Esophagus (tissue), 2 donors: Measurements from ENCODE around the gene SLC3A2. TPM values are rescaled to one million over a fixed set of nuclear protein-coding genes. Genes with fewer than 3 reads are reported as not detected.

ENCODE experiments used
- H3K27ac ChIP-seq, 2 donors: one replicate each; pipeline ENCODE4 v1.5.1; 2013; ENCODE audit warnings: low read depth in 2 of 2, mild to moderate bottlenecking in 2 of 2, inconsistent platforms in 1 of 2, low read length in 1 of 2, moderate library complexity in 1 of 2
- H3K27me3 ChIP-seq, 2 donors: one replicate each; pipeline ENCODE4 v1.6.1; 2013; ENCODE audit warnings: low read length in 2 of 2, control low read depth in 1 of 2, mild to moderate bottlenecking in 1 of 2; ENCODE audit not compliant: insufficient read depth in 2 of 2, control insufficient read depth in 1 of 2
- H3K36me3 ChIP-seq, 2 donors: one replicate each; pipeline ENCODE4 v1.6.1; 2013; ENCODE audit warnings: low read length in 1 of 2; ENCODE audit not compliant: control insufficient read depth in 2 of 2, insufficient read depth in 2 of 2
- H3K4me1 ChIP-seq, 2 donors: one replicate each; pipeline ENCODE4 v1.6.1; 2013; ENCODE audit warnings: low read length in 1 of 2; ENCODE audit not compliant: control insufficient read depth in 2 of 2, insufficient read depth in 2 of 2
- H3K4me3 ChIP-seq, 2 donors: one replicate each; pipeline ENCODE4 v1.5.1; 2013; ENCODE audit warnings: low read length in 2 of 2, mild to moderate bottlenecking in 2 of 2, low read depth in 1 of 2, moderate library complexity in 1 of 2
- H3K9me3 ChIP-seq, 2 donors: one replicate each; pipeline ENCODE4 v1.6.1; 2013; ENCODE audit warnings: mild to moderate bottlenecking in 2 of 2, low read depth in 1 of 2, low read length in 1 of 2, moderate library complexity in 1 of 2; ENCODE audit not compliant: control insufficient read depth in 2 of 2, insufficient read depth in 1 of 2
- WGBS, 2 donors: extraction: QIAGEN DNeasy Blood & Tissue Kit; methylation state at CpG; one replicate each; pipeline ENCODE4 v1.1.7; 2013; 5-methylcytosine and 5-hydroxymethylcytosine counted together
- polyA plus RNA-seq, 2 donors: library from polyadenylated mRNA; stranded (reverse); fragments of 200-250 nt; gene quantifications; one replicate each; pipeline ENCODE4 v1.2.3, GENCODE V29; 2013
- donor health status: healthy with polysubstance abuse.
- donor health status: Bipolar disorder and iron deficiency.

The SLC3A2 gene
- polyA plus RNA-seq, 2 donors: 90.5 to 146 TPM

DNA sequence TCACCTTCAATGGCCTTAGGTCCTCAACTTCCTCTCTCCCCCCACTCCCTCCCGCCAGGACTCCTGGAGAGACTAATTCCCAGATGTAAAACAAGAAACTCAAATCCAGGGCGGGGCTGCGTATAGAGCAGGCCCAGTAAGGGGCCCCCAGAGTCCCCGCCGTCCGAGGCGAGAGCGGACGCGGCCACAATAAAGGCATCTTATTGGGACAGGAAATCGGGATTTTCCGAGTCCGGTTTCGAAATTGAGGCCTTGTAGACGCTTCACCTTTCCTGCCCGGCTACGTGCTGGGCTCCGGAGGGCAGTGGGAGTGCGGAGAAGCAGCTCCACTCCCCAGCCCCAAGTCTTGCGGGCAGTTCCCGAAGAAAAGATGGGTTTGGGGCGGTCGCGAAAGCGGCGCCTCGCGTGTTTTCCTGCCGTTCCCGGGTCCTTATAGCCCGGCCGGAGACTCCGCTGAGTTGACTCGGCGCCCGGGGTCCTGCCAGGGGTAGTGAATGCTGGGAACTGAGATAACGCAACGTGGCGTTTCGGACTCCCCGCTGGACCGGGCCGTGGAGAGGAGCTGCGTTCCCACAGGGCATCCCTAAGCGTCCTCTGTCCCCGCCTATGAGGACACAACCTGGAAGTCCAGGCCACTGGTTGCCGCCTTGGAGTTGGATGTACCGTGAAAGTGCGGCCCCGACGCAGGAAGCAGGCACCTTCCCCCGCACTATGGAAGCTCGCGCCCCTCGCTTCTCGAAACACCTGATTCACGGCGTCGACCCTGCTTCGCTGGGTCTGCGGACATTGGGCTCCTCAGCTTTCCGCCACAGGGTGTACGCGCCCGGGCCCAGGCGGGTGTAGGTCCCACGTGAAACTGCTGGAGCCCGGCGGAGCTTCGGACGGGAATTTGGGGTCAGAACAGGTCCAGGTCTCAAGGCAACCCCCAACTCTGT, 45.3 kb downstream of the SLC3A2 start:
- Histone ChIP-seq H3K9me3 (peaks cover 3% of the 10 kb centered on the region in 2 donors), H3K36me3 (no peaks in the 10 kb centered on the region), H3K27ac (no peak overlapping the region), H3K27me3 (peaks cover 4 to 32% of the 10 kb centered on the region in 2 donors), H3K4me1 (peaks cover 9 to 21% of the 10 kb centered on the region in 2 donors), H3K4me3 (peak overlapping the region; percentile 12 to 33)
- WGBS, 2 donors: 8 to 9% methylated on average over 71 of the region's 71 CpGs

DNA sequence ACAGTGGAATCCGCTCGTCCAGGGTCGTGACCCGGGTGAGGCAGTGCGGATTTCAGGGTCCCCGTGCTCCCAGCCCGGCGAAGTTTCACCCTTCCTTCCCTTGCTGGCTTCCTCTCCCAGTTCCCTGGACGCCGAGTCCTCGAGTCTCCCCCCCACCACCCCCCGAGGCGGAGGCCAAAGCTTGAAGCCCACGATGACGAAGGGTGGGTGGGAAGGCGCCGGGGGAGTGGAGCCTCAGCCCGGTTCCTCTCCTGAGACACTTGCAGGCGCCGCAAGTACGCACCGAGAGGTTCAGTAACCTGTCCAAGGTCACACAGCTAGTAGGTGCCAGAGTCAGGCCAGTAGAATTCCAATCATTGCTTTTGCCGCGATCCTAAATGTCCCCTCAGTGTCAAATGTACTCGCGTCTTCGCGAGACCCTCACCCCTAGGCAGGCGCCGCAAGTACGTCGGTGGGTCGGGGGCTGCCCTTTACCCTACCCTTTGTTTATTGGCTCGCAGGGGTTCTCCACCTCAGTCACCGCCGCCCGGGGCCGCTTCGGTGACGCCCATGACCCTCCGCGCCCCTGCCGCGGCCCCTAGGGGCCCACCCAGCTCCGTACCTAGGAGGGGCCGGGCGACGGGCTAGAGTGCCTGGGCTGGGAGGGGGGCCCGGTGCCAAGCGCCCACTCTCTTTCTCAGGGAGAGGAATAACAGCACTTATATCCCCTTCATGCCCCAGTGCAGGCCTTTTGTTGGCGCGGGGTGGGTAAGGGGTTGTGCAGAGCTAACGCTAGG, 46.2 kb downstream of the SLC3A2 start:
- peaks cover 4 to 32% of the 10 kb centered on the region in 2 donors for H3K27me3 ChIP-seq
- peaks cover 6 to 12% of the 10 kb centered on the region in 2 donors for H3K4me1 ChIP-seq
- no peak overlapping the region for H3K4me3 ChIP-seq
- peaks cover 3% of the 10 kb centered on the region in 2 donors for H3K9me3 ChIP-seq
- no peak overlapping the region for H3K27ac ChIP-seq
- WGBS, 2 donors: 20 to 25% methylated on average over 53 of the region's 53 CpGs
- H3K36me3 ChIP-seq: no peaks in the 10 kb centered on the region

DNA sequence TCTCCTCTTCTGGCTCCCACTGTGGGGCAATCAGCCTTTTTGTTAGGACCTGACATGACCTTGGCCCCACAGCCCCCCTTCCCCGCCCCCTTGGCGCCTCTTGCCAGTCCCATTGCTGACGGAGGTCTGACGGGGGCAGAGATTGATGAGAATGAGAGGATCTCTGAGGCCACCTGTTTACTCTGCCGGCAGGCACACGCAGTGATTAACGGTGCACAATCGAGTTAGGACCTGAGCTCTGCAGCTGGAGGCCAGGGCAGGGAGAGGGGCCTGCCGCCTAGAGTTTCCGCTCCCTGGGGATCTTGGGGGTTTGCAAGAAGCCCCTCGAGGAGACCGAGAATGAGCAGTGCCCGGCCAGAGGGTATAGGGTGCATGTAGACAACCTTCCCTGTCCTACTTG, 47.3 kb downstream of the SLC3A2 start:
- Histone ChIP-seq H3K4me1 (peaks cover 6 to 8% of the 10 kb centered on the region in 2 donors), H3K9me3 (peaks cover 3% of the 10 kb centered on the region in 2 donors), H3K27ac (no peak overlapping the region), H3K4me3 (no peak overlapping the region), H3K36me3 (no peaks in the 10 kb centered on the region), H3K27me3 (peaks cover 4 to 29% of the 10 kb centered on the region in 2 donors)
- WGBS, 2 donors: 40 to 45% methylated on average over 13 of the region's 13 CpGs

DNA sequence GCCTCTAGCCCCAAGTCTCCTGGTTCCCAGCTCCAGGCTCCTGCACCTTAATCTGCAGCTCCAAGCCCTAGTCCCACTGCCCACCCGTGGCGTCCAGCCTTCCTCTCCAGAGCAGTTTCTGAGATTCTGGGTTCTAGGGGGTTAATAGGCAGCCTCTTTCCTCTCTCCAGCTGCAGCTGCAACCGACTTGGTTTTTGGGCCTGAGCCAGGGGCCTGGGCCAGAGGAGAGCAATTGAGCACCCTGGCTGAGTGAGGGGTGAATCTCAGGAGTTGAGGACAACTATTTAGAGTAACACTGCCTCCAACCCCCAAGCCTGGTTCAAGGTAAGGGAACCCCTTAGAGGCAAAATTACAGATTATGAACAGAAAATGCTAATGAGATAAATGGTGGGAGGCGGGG, 49.5 kb downstream of the SLC3A2 start:
- Histone ChIP-seq H3K4me1 (no peaks in the 10 kb centered on the region), H3K9me3 (peaks cover 3% of the 10 kb centered on the region in 2 donors), H3K36me3 (no peaks in the 10 kb centered on the region), H3K4me3 (no peak overlapping the region), H3K27me3 (peaks cover 4 to 19% of the 10 kb centered on the region in 2 donors), H3K27ac (no peak overlapping the region)
- WGBS, 2 donors: 51 to 62% methylated on average over 4 of the region's 4 CpGs

DNA sequence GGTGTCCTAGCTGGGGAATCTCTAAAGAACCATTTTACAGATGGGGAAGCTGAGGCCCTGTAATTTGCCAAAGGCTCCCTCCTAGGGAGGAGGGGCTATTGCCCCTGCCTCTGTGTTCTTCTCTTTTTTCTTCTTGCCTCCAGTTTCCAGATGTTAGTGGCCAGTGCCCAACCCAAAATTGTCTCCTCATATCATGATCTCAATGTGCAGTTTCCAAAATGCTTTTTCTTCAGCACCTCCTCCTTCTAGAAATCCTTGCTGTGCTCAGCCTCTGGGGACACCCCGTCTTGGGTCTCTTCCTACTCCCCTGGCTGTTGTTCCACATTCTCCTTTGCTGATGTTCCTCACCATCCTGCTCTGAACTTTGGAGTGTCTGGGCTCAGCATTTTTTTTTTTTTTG, 50.0 kb downstream of the SLC3A2 start:
- Histone ChIP-seq H3K4me1 (no peaks in the 10 kb centered on the region), H3K4me3 (no peak overlapping the region), H3K36me3 (no peaks in the 10 kb centered on the region), H3K9me3 (peaks cover 3% of the 10 kb centered on the region in 2 donors), H3K27me3 (peaks cover 4 to 16% of the 10 kb centered on the region in 2 donors), H3K27ac (no peak overlapping the region)
- WGBS, 2 donors: 37 to 42% methylated on average over 1 of the region's 1 CpG

DNA sequence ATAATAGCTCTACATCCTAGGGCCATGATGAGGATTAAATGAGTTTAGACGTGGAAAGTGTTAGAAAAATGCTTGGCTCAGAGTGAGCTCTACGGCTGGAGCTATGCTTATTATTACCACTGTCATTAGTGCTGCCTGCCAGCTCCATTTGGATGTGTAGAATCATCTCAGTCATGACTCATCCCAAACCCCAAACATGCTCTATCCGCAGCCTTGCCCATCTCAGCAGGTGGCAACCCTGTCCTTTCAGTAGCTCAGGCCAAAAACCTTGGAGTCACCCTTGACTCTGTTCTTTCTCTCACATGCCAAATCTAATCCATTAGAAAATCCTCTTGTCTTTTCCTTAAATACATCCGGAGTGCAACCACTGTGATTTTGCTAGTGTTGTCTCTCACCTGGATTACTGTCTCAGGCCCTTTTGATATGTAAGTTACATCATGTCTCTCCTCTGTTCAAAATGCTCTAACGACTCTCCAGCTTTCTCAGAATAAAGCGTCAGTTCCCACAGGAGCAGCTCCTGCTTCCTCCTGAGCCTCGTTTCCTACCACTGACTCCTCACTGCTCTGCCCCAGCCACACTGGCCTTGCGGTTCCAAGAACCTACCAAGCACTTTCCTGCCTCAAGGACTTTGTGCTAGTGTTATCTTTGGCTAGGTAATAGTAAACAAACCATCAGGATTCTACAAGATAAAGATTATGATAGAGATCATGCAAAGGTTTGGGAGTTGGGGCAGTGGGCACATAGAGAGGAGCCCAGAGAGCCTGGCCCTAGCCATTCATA, 51.0 kb downstream of the SLC3A2 start:
- H3K4me3 ChIP-seq: no peak overlapping the region
- WGBS, 2 donors: 38 to 51% methylated on average over 8 of the region's 8 CpGs
- peaks cover 4 to 6% of the 10 kb centered on the region in 2 donors for H3K27me3 ChIP-seq
- H3K36me3 ChIP-seq: no peaks in the 10 kb centered on the region
- H3K4me1 ChIP-seq: no peaks in the 10 kb centered on the region
- no peak overlapping the region for H3K27ac ChIP-seq
- peaks cover 0 to 3% of the 10 kb centered on the region in 2 donors for H3K9me3 ChIP-seq

DNA sequence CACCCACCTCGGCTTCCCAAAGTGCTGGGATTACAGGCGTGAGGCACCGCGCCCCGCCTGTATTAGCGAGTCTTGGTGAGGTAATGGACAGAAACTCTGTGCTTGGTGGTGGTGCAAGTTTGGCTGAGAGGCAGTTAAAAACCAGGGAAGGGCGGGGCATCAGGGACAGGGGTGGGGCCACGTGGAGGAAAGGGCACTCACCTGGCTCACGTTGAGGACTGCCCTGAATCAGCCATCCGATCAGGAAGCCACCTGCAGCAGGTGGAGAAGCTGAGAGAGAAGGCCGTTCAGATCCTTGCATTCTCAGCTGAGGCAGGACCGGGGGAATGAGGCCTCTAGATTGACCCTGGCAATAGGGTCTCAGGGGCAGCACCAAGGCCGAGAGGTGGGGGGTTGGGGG, 52.6 kb downstream of the SLC3A2 start:
- 80 to 81% methylated on average over 13 of the region's 13 CpGs for WGBS, 2 donors
- Histone ChIP-seq H3K27me3 (no peaks in the 10 kb centered on the region), H3K27ac (no peak overlapping the region), H3K4me1 (no peaks in the 10 kb centered on the region), H3K4me3 (no peak overlapping the region), H3K9me3 (no peaks in the 10 kb centered on the region), H3K36me3 (no peaks in the 10 kb centered on the region)

DNA sequence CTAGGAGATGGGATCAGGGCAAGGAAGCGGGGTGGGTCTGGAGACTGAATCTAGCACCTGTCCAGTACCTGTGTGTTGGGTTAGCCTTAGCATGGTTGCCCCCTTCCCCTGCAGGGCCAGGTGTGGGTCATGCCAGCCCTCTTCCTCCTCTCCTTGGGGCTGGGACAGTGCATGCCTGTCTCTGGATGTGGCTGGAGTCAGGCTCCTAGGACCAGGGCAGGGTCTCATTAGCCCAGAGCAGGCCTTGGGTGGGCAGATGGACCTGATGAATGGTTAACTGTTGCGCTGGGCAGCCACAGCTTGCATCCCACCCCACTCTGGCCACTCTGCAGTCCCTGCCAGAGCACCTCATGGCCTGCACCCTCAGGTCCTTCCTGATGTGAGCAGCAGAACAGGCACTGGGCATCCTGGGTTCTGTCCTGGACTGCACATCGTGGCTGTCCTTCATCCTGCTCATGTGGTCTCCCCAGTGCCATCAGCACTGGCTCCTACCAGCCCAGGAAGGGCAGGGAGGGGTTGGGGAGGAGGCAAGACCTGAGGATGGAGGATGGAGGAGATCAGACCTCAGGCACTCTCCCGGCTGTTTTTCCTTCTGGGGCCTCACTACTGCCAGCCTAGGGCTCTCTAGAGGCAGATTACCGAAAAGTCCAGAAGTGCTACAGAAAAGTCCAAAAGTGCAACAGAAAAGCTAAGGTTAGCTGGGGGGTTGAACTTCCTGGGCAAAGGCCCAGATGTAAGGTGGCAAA, 53.2 kb downstream of the SLC3A2 start:
- no peaks in the 10 kb centered on the region for H3K36me3 ChIP-seq
- H3K9me3 ChIP-seq: no peaks in the 10 kb centered on the region
- no peak overlapping the region for H3K27ac ChIP-seq
- 89 to 90% methylated on average over 5 of the region's 5 CpGs for WGBS, 2 donors
- H3K4me1 ChIP-seq: no peaks in the 10 kb centered on the region
- H3K27me3 ChIP-seq: no peaks in the 10 kb centered on the region
- H3K4me3 ChIP-seq: no peak overlapping the region

DNA sequence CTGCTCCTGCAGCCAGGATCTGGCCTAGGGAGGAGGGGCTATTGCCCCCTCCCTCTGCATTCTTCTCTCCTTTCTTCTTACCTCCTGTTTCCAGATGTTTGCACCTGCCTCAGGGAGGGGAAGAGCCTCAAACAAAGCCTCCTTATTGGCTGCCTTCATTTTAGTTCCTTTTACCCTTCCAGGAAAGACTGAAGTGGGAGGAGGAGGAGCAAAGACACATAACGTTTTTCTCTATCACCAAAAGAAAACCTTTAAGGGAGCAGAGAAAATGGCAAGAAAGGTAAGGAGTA, 53.7 kb downstream of the SLC3A2 start:
- H3K9me3 ChIP-seq: no peaks in the 10 kb centered on the region
- no peak overlapping the region for H3K27ac ChIP-seq
- no peaks in the 10 kb centered on the region for H3K4me1 ChIP-seq
- no peaks in the 10 kb centered on the region for H3K36me3 ChIP-seq
- no peak overlapping the region for H3K4me3 ChIP-seq
- no peaks in the 10 kb centered on the region for H3K27me3 ChIP-seq
- 18 to 31% methylated on average over 1 of the region's 1 CpG for WGBS, 2 donors
